ENCODE data around the gene FAM174C. TPM values are rescaled to one million over a fixed set of nuclear protein-coding genes. Genes with fewer than 3 reads are reported as not detected.
A peak's percentile ranks its signal among the peaks of the same experiment; 100 is the strongest.

The FAM174C gene
- total RNA-seq, 2 donors from 2014 or later, result 59.8 to 69.1 TPM

GRCh38 chr19:1324806-1325567, 49.7 kb downstream of the FAM174C start:
- H3K27ac Mint-ChIP-seq, result no peak overlapping the region
- peak; percentile 69 to 76 for ATAC-seq (replicated peaks in 1 of 2)
- H3K27me3 Mint-ChIP-seq (ENCODE audit: low read depth), result peaks cover 22% of the 10 kb centered on the region
- H3K9me3 Mint-ChIP-seq, result no peaks in the 10 kb centered on the region
- peak overlapping the region; percentile 69 to 78 for H3K4me3 Mint-ChIP-seq
- peak; percentile 46 to 56 for DNase-seq
- no peaks in the 10 kb centered on the region for H3K4me1 Mint-ChIP-seq (ENCODE audit: low read depth)
- H3K36me3 Mint-ChIP-seq (ENCODE audit: insufficient read depth in 2 of 2), result peaks cover 0 to 2% of the 10 kb centered on the region in 2 donors

- Mint-ChIP-seq H3K9me3 (no peaks in the 10 kb centered on the region), H3K4me3 (peak overlapping the region; percentile 69 to 78), H3K4me1 (ENCODE audit: low read depth) (no peaks in the 10 kb centered on the region)
Measured at GRCh38 chr19:1325568-1326294, 50.4 kb downstream of the FAM174C start.

GRCh38 chr19:1327125-1327524, 51.8 kb downstream of the FAM174C start:
- H3K9me3 Mint-ChIP-seq, result no peaks in the 10 kb centered on the region
- no peak for DNase-seq
- H3K27me3 Mint-ChIP-seq (ENCODE audit: low read depth), result peaks cover 27% of the 10 kb centered on the region
- peaks cover 0 to 2% of the 10 kb centered on the region in 2 donors for H3K36me3 Mint-ChIP-seq (ENCODE audit: insufficient read depth in 2 of 2)
- H3K27ac Mint-ChIP-seq, result no peak overlapping the region
- ATAC-seq (replicated peaks in 1 of 2), result no peak
- no peak overlapping the region for H3K4me3 Mint-ChIP-seq
- H3K4me1 Mint-ChIP-seq (ENCODE audit: low read depth), result no peaks in the 10 kb centered on the region

More at GRCh38 chr19:1325568-1326294, 50.4 kb downstream of the FAM174C start:
- no peak for DNase-seq
- no peak for ATAC-seq (replicated peaks in 1 of 2)
- H3K36me3 Mint-ChIP-seq (ENCODE audit: insufficient read depth in 2 of 2), result peaks cover 0 to 2% of the 10 kb centered on the region in 2 donors
- no peak overlapping the region for H3K27ac Mint-ChIP-seq
- peaks cover 27% of the 10 kb centered on the region for H3K27me3 Mint-ChIP-seq (ENCODE audit: low read depth)

Other genes starting within 250 kb of the FAM174C start
- gene CNN2, start 248.9 kb upstream of the FAM174C start, total RNA-seq, result 100 to 1,000 TPM in 1 of 2 donors, 10 to 100 TPM in 1; 98.9 to 124 TPM
- gene ABCA7, start 235.4 kb upstream of the FAM174C start, total RNA-seq, result 10 to 100 TPM; 34.3 to 37.1 TPM
- 100 to 1,000 TPM; 235 to 236 TPM for gene ARHGAP45, start 208.4 kb upstream of the FAM174C start, total RNA-seq
- 100 to 1,000 TPM; 176 to 179 TPM for gene POLR2E, start 180.2 kb upstream of the FAM174C start, total RNA-seq
- 100 to 1,000 TPM; 251 to 308 TPM for gene GPX4, start 171.5 kb upstream of the FAM174C start, total RNA-seq
- gene SBNO2, start 101.3 kb upstream of the FAM174C start, total RNA-seq, result 100 to 1,000 TPM; 142 to 146 TPM
- 10 to 100 TPM; 81.5 to 86.3 TPM for gene STK11, start 69.8 kb upstream of the FAM174C start, total RNA-seq
- gene CBARP, start 37.5 kb upstream of the FAM174C start, total RNA-seq, result under 1 TPM; 0.38 to 0.58 TPM
- 100 to 1,000 TPM; 169 to 201 TPM for gene ATP5F1D, start 33.8 kb upstream of the FAM174C start, total RNA-seq
- 10 to 100 TPM; 72.3 to 75.4 TPM for gene MIDN, start 26.9 kb upstream of the FAM174C start, total RNA-seq
- 100 to 1,000 TPM; 400 to 456 TPM for gene CIRBP, start 6.2 kb upstream of the FAM174C start, total RNA-seq
- not detected for gene EFNA2, start 10.3 kb downstream of the FAM174C start, total RNA-seq
- gene NDUFS7, start 108.4 kb downstream of the FAM174C start, total RNA-seq, result 100 to 1,000 TPM in 1 of 2 donors, 10 to 100 TPM in 1; 96.5 to 107 TPM
- gene GAMT, start 126.0 kb downstream of the FAM174C start, total RNA-seq, result 10 to 100 TPM; 13.6 to 17.7 TPM
- 100 to 1,000 TPM; 219 to 252 TPM for gene DAZAP1, start 132.1 kb downstream of the FAM174C start, total RNA-seq
- 1,000 to 10,000 TPM; 1,293 to 1,490 TPM for gene RPS15, start 162.9 kb downstream of the FAM174C start, total RNA-seq
- gene APC2, start 174.6 kb downstream of the FAM174C start, total RNA-seq, result under 1 TPM; 0.02 to 0.14 TPM
- gene C19orf25, start 203.7 kb downstream of the FAM174C start, total RNA-seq, result 10 to 100 TPM; 28.1 to 31.7 TPM
- 10 to 100 TPM; 13.3 to 16.6 TPM for gene PCSK4, start 214.8 kb downstream of the FAM174C start, total RNA-seq
- 1 to 10 TPM; 1.7 to 3.8 TPM for gene REEP6, start 215.7 kb downstream of the FAM174C start, total RNA-seq
- 1 to 10 TPM; 4.3 to 5.5 TPM for gene ADAMTSL5, start 237.5 kb downstream of the FAM174C start, total RNA-seq
- not detected for gene PLK5, start 248.5 kb downstream of the FAM174C start, total RNA-seq